HG03108 (cell line): ENCODE measurements around the gene TCF7L2.

Experiments
- ATAC-seq: cut with Tn5 transposase; IDR thresholded peaks from one replicate; pipeline ENCODE4 v1.9.1; 2021; ENCODE audit warnings: moderate library complexity; ENCODE audit not compliant: unreplicated experiment

TCF7L2 gene

DNA sequence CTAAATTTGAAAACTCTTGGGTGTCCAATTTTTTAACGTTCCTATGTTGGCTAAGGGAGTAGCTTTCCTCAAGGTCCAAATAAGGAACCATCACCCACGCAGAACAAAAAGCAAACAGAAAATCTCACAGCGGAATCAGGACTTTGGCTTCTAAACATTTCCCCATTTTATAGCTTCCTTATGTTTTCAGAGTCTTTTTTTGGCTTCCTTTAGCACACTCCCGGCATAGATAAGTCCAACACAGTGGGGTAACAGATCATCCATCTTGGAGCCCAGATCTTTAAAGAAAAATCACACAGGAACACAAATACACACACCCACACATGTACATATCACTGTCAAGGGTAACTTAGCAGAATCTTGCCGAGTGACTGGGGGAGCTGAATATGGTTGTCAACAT is 4.2 kb upstream of the TCF7L2 start:
- no peak for ATAC-seq

DNA sequence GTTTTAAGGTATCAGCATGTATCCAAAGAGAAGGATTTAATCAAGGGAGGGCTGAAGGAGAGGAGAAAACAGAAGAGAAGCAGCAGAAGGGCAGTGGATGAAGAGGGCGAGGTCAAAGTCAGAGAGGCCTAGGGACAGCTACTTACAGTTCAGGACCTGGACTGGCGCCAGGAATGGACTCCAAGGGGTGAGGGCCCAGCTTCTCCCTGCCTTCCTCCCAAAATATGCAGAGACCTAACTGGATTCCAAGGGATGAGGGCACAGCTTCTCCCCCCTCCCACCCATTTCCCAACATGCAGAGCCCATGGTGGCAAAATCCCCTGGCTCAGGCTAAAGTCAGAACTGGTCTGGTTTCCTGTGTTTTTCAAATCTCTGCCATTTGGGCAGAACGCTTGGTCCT is 3.4 kb upstream of the TCF7L2 start:
- no peak for ATAC-seq

DNA sequence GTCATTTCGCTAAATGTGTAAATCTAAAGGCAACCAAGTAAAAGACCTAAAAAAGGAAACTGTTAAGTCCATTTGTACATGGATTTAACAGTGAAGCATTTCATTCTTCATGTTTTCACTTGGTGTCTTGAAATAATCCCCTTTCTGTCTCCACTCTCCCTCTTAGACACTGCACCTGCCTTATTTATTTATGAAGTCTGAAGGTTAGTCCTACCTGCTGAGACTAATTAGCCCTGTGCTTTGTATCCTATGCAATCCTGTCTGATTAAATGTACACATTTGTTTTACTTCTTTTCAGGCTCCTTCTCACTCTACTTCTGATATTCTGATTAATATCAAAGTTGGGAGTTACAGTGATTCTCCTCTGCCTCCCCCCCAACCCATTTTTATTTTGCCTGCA is 1.9 kb upstream of the TCF7L2 start:
- no peak for ATAC-seq

DNA sequence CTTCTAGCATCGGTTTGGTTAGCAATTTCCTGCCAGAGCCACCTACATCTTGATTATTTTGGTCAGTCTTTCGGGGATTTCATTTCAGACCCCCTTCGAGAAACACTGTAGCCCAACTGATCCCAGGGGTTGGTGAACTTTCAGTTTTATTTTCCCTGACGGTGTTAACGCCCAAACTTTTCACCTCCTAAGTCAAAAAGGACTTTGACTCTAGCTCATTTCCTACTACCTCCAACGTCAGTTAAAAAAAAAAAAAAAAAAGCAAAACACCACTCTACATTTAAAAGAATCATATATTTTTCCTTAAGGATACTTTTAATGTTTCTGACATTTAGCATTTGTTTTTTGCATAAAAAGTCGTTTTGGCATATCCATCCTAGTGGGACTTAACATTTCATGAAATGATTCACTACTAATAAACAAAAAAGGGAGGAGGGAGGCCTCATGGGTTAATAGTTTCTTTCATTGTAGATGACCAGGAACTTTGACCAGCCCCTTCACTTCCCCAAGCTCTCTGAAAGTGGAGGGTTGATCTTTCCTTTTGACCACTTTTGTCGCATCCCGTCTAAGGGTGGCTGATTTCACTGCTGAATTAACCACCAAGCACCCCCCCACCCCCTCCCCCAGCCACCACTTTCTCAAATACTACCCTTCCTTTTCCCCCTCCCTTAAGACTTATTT is 764 bp upstream of the TCF7L2 start:
- ATAC-seq = no peak

DNA sequence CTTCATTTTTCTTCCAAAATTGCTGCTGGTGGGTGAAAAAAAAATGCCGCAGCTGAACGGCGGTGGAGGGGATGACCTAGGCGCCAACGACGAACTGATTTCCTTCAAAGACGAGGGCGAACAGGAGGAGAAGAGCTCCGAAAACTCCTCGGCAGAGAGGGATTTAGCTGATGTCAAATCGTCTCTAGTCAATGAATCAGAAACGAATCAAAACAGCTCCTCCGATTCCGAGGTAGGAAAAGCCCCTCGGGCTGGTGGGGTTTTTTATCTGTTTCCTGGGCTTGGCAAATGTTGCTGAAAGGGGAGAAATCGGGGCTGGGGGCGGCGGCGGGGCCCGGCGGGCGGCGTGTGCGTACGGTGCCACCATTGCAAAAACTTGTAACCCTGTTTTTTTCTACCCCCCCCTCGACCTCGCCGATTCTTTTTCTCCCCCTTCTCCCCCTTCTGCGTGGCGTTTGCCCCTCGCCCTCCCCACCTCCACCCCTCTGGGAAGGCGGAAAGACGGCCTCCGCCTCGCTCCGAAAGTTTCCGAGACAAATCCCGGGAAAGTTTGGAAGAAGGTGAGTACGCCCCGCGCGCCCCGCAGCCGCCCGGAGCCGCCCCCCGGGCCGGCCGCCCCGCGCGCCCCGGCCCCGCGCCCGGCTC is 789 bp downstream of the TCF7L2 start:
- ATAC-seq = no peak

DNA sequence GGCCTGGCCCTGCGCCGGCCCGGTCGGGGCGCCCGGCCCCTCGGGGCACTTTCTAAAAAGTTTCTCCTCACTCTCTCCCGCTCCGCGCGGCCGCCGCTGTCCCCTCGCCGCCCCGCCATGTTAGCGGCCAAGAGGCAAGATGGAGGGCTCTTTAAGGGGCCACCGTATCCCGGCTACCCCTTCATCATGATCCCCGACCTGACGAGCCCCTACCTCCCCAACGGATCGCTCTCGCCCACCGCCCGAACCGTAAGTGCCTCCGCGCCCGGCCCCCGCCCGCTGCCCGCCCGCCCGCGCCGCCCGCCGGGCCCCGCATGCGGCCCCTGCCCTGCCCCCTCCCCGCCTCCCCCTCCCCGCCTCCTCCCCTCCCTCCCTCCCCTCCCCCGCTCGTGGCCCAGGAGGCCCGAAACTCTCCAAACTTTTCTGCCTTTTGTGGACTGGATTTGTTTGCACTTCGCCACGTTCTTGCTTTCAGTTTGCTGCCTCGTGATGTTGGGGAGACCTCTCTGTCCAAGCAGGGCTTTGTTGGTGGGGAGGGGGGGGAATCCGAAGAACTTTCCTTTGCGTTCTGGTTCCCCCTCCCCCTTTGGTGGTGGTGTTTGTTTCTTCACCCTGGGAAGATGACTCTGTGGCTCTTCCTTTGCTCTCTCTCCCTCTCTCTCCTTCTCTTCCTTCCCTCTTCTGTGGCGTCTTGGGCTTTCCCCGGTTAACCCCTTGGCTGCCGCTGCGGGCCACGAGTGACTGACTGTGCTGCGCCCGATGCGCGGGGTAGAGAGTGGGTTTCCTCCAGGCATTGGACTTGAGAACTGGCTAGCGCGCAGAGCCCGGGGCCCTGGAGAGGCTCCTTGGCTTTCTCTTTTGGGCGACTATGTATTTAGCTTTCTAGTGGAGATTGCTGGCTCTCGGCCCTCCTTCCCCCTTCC is 1.6 kb downstream of the TCF7L2 start:
- ATAC-seq = no peak

DNA sequence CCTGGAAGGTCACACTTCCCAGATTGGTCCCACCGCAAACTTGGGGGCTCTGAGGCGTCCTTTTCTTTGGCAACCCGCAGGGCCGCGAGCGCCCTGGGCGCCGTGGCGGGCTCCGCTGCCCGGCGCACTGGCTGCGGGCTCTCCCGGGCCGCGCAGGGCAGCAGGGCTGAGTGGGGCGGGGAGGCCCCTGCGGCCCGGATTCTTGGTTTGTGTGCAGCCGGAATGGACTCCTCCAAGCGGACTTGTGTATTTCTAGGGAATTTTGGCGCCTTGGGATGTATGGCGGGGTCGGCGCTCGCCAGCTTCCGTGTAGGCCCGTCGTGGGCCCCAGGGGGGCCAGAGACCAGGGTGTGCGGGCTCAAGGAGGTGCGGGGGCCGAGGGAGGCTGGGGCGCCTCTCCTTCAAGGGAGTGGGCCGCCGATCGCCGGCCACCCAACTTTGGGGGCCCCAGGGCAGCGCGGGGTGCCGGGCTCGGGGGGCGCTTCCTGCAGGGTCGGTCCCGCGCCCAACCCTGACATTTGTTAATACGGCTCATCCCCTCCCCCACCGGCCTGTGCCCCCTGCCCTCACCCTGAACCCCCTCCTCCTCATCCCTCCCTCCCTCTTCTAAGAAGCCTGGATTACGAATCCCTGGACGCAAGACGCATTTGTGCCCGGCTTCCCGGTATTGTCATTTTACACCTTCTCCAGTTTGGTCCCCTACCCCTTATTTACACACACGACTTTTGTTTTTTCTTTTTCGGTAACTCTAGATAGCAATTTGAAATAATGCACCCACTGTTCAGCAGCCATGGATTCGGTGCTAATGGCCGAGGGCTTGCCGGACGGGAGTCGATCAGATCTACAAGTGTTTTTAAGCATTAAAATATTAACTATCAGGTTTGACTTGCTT is 2.5 kb downstream of the TCF7L2 start:
- ATAC-seq = no peak

DNA sequence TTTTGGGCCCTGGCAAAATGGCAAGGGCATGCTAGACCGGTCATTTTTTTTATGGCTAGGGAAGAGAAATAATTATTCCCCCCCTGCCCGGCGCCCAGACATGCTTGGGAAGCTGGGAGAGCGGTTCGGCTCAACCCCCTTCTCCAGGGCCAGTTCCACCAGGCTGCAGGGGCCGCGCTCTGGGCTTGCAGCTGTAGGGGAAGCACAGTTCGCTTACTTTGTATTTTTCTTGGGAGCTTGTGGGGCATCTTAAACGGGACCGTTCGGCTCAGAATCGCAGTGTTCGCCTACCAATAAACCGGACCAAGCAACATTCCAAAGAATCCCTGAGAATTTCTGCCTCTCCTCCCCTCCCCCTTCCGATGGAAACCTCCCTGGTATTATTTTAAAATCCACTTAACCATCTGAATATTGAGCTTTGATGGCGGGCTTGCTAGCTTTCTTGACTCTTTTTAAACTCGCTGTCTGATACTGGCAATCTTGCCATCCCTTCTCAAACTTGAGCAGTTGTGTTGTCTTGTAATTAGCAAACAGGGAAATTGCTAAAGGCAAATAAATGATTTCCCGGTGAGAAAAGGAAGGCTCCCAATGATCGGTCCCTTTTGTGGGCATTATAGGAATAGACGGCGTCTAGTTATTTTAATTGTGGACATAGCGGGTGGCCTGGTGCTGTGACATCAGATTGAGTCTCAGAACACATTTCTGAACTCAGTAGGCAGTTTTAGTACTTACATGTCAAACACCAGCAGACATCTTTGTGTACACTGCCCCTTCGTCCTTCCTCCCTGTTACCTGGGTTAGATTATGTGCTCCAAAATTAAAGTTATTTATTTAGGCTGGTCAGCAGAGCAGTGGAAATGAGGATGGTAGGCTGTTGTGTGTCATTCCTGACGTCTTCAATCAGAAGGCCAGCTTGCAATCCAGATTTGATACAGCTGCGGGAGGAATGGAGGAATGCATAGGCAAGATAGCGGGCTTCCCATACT is 3.4 kb downstream of the TCF7L2 start:
- no peak for ATAC-seq

DNA sequence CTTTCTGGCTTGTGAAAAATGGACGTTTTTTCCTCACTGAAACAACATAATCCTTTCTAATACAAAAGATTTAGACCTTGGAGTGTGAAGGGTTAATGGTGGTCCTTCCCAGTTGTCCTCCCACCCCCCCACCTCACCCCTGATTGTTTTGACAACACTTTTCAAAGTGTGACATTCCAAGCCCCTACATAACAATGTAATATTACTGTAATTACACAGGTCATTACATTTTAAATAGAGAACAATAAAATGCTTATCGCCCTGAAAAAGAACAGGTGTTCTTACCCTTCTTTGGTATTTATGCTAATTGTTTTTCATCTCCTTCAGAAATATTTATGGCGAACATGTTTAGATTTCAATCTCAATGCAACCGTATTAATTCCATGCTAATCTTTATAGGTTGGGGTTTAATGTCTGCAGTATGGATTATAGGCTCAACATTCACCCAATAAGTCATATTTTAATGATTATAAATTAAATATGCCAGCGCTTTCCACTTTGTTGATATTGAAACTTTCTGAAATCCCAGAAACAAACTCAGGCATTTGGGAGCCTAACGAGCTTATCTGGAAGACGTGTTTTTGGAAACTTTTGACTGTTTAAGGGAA is 5.0 kb downstream of the TCF7L2 start:
- no peak for ATAC-seq

DNA sequence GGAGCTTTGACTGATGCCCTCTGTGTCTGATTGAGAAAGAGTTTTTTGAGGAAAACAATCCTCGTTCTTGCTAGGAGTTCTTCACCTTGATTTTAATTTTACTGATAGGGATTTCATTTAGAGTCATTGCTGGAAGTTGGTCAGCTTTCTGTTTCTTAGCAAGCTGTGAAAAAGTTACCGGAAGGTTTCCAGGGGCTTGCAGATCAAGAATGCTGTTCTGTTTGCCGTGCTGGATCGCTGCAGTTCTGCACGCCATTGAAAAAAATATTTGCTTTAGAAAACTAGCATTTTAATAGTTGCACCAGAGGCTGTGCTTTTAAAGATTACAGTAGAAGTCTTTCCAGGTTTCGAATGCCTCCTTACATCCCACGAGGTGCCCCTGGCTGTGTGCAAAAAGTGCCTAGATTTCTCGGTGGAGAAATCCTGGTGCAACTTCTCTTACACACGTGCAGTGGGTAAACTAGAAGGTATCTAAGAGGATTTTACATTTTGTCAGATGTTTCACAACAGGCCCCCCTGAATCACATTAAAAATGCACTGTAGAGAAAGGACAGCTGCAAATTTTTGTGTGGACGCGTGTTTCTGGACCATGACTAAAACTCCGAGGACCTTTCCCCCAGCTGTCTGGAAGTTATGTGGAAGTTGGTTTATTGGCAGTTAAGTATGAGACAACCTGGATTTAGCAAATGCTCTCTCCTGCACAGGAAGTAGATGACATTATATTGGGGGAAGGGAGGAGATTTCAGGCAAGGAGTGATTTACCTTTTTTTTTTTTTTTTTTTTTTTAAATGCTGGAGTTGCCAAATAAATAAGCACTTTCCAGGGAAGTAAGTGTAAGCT is 5.8 kb downstream of the TCF7L2 start:
- no peak for ATAC-seq

DNA sequence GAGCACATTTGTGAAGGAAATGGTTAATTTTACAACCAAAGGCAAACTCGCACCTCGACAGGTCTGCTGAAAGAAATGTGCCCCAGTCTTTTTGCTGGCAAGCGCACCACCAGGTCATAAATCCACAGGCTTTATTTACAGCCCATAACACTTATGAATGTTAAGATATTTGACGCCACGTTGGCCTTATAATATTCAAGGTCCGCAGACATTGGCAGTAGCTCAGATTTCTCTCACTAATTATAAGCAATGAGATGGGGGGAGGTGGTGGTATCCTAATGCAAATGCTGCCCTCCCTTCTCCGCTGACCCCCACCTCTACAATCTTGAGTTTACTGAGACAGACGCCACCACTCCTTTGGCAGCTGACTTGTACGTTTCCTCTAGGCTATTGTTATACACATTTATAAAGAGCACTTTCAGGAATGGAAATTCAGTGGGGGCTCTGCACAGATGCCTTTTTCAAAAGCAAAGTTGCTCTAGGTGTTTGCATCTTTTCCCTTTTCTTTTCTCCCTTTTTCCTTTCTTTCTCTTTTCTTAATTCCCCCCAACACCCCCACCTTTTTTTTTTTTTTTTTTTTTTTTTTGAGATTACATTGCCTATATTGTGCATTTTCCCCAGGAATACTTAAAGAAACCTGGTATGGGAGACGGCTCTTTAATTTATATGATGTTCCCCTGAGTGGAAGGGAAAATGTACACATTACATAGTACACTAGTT is 6.7 kb downstream of the TCF7L2 start:
- no peak for ATAC-seq

DNA sequence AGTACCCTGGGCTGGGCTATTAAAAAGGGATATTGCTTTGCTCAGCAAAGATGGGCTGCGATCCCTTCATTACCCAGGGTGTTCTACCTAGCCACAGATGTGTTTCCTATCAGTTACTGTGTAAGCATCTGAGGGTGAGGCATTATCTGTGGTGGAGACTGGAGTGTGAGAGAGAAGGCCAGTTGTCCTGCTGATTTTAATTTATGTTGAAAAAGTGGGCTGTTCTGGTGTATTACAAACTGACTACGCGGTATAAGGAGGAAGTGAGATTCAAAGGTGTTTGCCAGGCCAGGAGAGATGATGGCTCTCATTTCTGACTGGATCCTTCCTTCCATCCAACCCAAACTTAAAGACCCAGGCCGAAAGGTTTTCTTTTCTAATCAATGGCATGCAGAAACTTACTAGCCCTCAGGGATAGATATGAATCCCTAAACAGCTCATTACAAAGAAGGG is 7.6 kb downstream of the TCF7L2 start:
- ATAC-seq = no peak

DNA sequence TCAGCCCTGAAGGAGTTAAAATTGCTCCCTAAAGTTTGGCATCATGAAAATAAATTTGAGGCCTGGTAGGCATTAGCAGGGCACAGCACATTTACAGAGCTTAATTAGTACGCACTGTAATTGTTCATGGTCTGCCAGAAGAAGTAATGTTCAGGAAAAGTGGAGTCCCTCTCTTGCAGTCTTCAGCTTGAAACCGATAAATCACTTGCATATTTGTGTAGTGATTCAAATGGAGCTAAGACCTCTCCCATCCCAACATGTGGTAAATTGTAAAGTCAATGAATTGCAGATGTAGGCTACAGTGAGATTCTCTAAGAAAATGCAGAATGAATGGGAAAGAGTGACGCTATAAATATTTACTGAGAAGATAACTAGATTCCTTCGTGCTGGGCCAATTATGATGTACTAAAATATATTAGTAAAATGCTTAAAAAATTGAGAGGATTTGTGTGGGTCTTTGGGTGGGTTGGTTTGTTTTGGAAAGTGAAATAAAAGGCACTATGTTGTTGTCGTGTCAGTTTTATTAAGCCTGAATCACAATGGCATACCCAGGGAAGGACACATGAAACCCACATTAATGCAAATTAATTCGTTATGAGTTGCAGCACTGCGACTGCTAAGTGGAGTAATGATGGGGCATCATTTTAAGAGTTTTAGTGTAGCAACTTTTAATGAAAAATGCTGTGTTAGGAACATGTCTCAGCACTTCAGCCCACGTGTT is 8.4 kb downstream of the TCF7L2 start:
- no peak for ATAC-seq

DNA sequence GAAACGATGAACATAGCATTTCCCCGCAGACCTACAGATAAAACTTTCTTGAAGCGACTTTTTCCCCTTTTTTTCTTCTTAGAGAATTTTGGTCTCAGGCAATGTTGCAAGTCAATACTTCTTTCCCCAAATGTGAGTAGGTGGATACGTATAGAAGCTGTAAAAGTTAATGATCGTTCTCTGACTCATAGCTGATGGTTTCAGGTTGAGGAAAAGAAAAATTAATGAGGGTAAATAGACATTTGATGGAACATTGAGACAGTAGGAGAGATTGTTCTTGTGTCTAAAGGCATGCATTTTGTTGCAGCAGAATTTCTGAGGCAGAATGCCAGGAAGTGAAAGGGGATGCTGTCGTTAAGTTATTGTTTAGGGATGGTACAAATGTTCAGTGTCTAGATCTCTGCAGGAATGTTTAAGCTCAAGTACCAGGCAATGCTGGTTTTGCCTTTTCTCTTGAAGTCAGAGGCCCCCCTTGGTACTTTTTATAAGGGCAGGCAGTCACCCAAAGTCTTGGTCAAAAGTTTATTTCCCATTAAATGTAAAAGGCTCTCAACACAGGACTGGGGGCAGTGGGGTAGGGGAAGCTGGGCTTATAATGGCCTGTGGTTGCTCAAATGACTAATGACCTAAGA is 9.3 kb downstream of the TCF7L2 start:
- no peak for ATAC-seq

DNA sequence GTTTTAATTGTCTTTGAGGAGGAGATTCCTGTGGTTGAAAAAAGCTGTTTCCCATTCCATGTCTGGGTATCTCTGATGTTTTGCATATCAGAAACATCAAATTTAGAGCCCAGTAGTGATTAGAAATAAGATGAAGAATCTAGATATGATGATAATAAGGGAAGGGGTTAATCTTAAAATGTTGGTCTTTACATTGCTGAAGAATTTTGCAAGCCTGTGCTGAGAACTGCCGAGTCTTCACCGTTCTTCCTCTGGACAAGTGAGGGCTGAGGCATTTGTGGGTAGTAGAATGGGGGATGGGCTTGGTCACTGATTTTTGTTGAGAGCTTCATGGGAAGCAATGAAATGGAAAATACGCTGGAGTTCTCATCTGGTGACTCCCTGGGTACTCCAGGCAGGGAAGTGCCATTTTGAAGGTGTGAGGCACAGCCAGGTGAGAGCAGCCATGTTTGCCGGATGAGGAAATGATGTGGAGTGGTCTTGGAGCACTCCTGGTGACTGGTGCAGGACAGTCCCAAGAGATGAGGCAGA is 10.2 kb downstream of the TCF7L2 start:
- no peak for ATAC-seq

DNA sequence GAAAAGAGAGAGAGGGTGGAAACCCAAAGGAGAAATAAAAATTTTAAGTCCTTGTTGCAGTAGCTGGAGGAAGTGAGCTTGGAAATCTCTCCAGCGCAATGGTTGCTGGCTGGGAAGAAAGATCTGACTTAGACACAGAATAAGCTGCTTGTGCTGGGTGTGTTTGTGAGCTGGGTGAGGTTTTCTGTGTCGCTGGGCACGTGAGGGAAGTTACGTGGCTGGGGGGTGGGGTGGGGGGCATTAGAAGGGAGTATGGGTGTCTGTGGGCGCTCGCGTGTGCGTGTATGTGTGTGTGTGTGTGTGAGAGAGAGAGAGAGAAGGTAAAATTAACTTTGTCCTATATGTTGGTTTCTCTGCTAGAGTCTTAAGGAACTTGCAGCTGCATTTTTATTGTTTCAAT is 11.6 kb downstream of the TCF7L2 start:
- no peak for ATAC-seq
